Pons (tissue), 1 donor: ENCODE results near the gene GPR15.
"Not testable (repeated sequence)": the region's sequence is repeated elsewhere in the genome, so short reads cannot be mapped to it uniquely, and the experiment has no call there.

ENCODE experiments used
- DNase-seq: peaks from one replicate; pipeline ENCODE4 v3.0.0-alpha.2; 2016; ENCODE audit warnings: low spot score

The GPR15 gene

DNA sequence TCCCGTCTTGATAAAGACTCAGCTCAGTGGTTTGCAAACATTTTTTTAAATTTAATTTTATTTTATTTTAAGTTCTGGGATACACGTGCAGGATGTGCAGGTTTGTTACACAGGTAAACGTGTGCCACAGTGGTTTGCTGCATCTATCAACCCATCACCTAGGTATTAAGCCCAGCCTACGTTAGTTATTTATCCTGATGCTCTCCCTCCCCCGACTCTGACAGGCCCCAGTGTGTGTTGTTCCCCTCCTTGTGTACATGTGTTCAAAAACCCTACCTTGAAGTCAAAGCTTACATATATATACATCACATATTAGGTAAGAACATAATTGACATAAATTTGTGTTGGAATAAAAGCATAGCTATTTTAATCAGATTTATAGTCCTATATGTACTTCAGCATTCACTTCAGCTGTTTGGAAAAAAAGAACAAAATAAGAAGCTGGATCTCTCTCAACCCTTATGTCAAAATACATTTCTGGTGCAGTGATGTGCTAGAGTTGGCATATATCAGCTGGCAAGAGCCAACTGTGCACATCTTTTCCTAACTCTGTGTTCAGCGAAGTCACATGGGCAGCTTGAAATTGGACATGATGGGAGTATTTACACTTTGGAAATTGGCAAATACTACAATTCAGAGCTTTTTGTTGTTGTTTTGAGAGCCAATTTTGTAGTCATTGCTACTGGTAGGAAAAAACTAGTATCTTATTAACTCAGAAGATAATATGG, 26.5 kb downstream of the GPR15 start:
- DNase-seq = no peak

DNA sequence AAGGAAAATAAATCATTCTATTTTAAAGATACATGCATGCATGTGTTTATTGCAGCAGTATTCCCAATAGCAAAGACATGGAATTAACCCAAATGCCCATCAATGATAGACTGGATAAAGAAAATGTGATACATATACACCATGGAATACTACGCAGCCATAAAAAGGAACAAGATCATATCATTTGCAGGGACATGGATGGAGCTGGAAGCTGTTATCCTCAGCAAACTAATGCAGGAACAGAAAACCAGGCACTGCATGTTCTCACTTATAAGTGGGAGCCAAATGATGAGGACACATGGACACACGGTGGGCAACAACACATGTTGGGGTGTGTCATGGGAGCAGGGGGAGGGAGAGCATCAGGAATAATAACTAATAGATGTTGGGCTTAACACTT, 28.0 kb downstream of the GPR15 start:
- not testable (repeated sequence) for DNase-seq

DNA sequence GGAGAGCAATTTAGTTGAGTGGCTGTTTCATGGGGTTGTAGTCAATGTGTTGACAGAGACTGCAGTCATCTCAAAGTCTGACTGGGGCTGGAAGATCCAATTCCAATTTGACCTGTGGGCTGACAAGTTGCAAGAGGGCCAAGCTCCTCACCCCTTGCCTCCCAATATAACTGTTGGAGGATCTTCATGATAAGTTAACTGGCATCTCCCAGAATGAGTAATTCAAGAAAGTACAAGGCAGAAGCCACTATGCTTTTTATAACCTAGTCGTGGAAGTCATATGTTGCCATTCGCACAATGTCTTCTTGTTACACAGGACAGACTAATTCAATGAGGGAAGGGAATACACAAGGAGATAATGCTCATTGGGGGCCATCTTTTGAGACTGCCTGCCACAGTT, 29.1 kb downstream of the GPR15 start:
- no peak for DNase-seq

DNA sequence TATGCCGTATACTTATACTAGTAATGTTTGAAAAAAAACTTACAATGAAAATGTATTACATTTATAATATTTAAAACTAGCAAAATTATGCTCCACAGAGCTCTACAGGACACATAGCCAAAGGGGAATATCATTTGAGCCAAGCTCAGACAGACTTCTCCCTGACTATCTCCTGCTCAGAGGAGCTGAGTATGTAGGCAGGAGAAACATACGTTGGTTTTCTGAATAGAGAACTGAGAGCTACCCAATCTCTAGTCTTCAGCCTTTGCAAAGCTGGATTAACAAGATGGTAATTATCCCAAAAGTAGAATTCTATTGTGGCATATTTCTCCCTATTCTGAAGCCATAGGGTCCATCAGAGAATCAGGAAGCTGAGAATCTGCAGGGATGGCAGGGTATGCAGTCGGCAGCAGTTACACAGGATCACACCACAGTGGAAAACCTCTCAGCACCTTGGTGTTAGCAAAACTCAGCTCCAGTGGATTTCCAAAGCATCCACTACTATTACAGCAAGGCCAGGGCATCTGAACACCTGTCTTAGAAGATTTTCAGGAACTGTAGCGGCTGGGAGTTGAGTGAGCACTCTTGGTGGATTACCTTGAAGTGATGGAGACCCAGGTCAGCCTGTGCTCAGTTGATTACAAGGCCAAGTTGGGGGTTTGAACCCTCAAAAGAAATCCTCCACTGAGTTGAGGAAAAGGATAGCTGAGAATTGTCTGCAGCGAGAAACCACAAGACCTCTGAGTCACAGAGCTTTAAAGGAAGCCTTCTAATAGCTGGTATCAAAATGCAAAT, 30.1 kb downstream of the GPR15 start:
- DNase-seq = no peak

DNA sequence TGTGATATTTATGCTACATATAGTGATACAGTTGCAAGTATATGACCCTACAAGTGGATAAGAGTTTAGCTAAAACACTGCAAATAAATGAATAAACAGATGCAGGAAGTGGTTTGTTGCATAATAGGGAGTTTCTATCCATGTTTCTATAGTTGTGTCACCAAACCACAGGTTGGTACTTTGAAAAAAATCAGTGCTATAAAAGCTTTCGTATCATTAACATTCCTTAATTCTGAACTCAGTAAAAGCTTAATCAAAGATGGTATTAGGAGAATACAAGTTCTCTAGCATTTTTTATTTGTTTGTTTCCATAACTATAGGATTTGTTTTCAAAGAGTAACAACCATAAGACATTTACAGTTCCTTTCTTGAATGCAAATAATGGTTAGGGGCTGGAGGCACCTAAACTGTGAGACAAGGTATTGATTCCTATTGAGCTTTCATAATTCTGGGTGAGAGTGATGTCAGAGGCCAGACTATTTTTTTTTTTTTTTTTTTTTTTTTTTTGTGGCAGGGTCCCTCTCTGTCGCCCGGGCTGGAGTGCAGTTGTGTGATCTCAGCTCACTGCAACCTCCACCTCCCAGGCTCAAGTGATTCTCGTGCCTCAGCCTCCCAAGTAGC, 32.0 kb downstream of the GPR15 start:
- no peak for DNase-seq

DNA sequence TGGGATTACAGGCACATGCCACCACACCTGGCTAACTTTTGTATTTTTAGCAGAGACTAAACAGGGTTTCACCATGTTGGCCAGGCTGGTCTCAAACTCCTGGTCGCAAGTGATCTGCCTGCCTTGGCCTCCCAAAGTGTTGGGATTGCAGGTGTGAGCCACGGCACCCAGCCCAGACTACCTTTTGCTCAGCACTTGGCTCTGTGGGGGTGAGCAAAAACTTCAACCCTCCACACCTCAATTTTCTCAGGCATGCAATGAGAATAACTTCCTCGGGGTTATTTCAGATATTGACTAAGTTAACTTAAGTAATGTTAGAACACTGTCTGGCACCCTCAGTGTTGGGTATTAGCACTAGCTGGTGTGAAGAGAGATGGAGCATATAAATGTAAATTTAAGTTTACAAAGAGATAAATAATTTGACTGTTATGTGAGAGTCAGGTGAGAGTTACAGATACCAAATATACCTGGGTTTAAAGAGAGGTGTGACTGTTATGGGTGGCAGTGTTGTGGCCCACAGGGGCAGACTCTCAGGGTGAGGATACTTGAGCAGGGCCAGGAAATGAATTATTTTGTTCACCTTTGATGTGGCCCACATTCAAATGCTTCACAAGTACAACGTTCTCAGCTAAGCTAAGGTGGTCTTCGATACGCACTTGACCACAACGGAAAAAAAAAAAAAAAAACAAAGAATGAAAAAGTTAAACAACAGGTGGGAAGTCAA, 32.7 kb downstream of the GPR15 start:
- DNase-seq = no peak

DNA sequence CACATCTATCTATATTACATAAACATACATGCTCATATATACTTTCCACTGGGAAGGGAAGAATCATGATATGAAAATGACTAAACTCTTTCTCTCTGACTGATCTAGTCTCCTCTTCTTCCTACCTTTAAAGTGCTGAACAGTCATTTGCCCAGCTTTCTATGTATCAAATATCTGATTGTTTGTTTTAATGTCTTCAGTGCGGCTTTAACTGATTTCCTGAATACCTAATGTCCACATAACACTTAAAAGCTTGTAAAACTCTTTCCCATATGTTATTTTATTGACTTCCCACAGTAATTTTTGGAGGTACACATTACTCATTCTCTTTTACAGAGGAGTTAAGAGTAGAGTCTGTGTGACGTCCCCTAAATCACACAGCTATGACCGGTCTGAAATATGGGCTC, 33.5 kb downstream of the GPR15 start:
- no peak for DNase-seq

DNA sequence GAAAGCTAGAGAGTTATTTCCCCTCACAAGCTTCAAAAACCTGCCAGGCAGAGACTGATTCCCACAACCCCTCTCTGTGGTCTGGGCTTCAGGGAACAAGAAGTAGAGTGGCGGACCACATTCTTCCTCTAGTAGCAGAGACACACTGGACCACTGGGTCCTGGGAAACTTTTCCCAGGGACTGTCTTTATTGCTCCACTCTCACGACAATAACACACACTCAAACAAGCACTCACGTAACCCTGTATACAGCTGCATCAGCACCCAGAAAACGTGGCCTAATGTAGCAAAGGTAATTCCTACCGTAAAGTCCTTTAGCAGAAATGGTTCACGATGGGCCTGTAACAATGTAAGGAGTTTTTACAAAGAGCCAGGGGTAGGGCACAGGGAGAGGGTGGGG, 34.1 kb downstream of the GPR15 start:
- no peak for DNase-seq

DNA sequence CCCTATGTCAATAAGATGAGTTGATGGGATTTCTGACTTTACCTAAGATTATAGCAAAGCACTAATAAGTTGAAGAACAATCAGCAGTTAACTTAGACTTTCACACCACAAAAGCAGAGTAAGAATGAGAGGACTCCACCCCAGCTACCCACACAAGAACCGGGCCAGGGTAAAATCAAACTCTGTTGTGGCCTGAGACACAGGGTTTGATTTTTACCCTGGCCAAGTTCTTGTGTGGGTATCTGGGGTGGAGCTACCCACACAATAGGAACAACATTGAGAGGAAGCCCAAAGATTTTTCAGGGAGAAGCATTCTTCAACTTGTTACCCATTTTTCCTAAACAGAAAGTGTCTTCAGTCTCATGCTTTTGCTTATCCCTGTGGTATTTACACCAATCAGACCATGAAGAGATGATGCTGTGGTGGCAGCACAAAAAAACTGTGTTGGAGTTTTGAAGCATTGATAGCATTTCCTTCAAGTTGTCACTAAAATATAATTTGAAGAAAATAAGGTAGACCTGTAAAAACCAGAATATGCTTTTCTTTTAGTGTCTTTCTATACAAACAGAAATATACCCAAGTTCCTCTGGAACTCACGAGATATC, 36.0 kb downstream of the GPR15 start:
- DNase-seq = no peak

DNA sequence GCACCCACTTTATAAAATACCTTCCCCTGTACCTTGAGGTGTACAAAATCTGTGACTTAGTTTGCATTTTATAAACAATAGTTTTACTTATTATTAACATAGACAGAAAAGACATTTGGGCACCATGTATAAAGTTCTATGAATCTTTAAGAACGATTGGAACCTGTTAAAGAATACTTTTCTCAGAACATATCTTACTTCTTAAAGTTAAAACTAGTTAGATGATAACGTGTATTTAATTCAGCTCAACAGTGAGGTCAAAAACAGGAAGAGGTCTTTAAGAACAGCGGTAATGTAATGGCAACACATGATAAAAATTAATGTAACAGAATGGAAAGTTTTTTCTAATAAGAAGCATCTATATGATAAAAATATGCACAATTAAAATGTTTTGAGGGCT, 36.6 kb downstream of the GPR15 start:
- no peak for DNase-seq

DNA sequence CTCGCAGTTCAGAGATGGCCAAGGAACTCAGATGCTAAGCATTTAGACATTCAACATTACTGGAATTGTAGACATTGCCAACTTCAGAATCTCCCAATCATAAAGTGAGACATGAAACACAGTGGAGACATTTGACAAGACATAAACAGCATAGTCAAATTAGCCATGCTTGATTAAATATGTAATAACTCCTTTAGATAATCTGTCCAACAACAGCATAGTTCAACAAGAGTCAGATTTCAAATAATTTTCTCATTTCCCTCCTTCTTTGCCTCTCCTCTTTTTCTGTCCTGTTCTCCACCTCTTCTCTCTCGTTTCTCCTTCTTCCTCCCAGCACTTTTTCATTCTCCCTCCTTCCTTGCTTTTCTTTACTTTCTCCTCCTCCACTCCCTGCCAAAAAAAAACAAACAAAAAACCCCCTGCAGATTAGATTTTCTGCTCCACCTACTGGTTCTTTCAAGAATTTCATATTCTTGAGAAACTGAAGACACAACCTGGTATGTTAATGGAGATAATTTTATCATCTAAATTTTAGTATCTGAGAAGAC, 41.5 kb downstream of the GPR15 start:
- peak; percentile 71 for DNase-seq

DNA sequence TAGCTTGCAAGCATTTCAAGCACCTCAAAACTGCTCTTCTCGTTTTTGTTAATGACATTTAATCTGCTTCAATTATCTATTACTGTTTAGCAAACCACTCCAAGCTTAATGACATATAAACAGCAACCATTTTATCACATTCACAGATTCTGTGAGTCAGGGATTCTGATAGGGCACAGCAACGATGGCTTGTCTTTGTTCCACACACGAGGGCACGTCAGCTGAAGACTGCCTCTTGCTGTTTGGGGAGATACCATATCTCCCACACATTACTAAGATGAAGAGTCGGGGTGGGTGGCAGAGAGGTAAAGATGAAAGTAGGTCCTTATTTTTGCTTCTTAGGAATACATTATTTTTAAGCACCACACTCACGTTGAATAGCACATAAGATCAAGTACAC, 42.4 kb downstream of the GPR15 start:
- peak; percentile 32 for DNase-seq

DNA sequence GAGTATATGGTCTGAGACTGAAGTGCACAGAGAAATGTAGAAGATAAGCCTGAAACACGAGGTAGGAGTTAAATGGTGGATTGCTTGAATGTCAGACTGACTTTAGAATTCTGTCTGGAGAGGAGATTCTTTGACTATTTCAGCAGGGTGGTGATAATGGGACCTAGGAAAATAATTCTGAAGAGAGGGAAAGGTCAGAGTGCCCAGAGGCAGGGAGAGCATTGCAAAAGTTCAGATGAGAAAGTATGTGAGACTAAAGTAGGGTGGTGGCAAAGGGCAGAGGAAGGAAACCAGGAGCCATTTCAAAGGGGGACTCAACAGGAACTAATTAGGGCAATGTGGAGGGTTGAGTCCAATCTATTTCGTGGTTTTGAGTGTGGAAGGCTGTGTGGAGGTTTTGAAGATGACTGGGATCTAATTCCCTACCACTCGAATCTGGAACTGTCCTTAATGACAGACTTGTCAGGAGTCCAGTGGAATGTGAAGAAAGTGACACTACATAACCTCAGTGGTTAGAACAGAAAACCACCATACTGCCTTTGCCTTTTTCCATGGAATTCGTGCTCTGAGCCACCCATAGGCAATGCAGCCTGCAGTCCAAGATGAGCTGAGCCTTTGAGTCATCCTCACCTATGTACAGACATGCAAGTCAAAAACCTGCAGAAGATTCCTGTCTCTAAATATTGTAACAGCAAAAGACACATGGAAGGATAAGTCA, 45.6 kb downstream of the GPR15 start:
- no peak for DNase-seq

DNA sequence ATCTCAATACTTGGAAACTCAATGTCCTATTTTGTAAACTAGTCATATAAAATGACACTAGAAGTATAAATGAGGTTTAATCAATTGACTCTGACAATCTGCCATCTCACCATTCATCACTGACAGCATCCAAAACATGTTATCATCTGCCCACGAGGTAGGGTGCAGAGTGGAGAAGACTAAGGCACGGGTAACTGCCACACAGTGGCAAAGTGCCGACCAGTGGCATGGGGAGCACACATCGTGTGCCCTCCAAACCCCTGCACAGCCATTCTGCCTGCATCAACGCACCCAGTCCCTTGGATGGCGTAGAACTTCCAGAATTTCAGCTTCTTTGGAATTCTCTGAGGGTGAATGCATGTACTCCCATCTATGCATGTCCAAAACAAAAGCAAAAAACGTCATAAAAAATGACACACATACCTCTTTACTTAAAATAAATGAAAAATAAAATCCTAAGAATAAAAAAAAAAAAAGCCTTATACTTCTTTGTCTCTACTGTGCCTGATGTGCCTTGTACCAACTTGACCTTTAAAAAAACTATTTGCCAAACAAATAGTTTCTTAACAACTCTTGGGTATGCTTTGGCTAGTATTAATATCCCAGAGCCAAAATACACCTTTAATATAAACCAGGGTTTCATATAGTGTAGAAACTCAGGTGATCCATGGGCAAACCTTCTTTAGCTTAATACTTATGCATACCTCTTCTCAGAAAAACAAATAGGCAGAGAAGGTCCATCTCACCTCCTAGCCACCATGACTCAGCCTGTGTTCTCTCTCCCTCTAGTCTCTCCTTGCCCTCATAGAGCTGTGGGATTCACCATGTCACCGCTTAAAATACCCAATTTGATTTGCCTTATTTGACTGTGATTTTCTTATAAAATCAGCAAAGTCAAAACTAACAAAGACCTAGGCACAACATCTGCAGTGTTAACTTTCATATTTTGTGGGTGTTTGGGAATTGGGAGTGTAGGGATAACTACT, 48.9 kb downstream of the GPR15 start:
- peak; percentile 46 for DNase-seq

DNA sequence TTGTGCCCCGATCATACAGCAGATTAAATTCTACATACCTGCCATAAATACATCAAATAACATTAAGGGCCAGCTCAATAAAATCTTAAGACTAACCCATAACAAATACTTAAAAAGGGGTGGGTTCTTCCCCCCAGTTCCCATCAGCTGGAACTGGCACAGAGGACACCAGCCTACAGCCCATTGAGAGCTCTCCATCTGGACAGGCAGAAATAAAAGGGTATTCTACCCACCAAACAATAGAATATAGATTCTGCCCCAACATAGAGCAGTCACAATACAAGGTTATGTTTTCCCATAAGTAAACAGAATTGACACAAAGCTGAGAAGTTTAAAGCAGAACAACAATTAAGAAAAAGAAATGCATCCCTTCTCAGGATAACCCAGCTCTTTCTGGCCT, 49.7 kb downstream of the GPR15 start:
- DNase-seq = peak; percentile 89

DNA sequence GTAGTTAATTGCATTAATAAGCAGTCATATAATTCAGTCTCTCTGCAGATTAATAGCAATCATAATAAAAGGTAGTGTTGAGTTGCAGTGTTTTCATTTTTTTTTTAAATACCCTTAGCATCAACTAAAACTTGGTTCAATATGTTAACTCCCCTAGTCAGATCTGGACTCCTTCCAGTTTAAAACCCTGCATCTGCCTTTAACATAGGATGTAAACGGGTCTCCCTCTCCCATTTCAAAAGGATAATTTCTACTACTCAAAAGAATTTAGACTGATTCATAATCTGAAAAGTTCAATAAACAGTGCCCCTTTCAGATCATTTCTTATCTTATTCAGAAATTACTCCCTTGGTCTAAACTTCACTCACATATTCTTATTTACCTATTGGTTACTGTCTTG, 50.3 kb downstream of the GPR15 start:
- DNase-seq = no peak

DNA sequence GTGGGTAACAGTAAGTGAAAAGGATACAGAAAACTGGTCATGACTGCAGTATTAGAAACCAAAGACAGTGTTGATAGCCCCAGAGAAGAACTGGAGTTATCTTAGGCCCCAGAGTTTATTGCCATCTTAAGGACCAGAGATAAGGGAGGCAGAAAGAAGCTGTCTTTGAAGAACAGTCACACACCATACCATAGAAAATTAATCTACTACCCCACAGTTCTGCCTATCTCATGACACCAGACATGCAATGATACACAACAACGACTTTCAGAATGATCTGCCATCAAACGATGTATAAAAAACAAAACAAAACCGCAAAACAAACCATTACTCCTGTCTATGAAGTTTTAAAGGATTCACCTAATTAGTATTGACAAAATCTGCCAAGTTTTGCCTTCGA, 52.0 kb downstream of the GPR15 start:
- DNase-seq = no peak
